Heart right ventricle (tissue), 16 donors: ENCODE measurements around the gene NFU1. TPM values are rescaled to one million over a fixed set of nuclear protein-coding genes. Genes with fewer than 3 reads are reported as not detected.

Experiments used
- ATAC-seq, 8 donors: fragments of 200-7000 bp; cut with Tn5 transposase; one replicate each; pipeline ENCODE4 v1.9.1; 2020; ENCODE audit warnings: mild to moderate bottlenecking in 8 of 8, moderate library complexity in 8 of 8, moderate number of reproducible peaks in 1 of 8
- DNase-seq, 2 donors: peaks; one replicate each; pipeline ENCODE4 v3.0.0-alpha.2; 2020
- H3K27ac ChIP-seq, 10 donors: fragments of 200-600 bp; sonication (generic) in 2 of 10; one replicate each; pipeline versions ENCODE4 v1.5.0 to v1.8.0; 2020 to 2022; ENCODE audit warnings: mild to moderate bottlenecking in 3 of 10
- H3K27me3 ChIP-seq, 7 donors: fragments of 200-600 bp; one replicate each; pipeline ENCODE4 v1.8.0; 2021 to 2022; ENCODE audit warnings: mild to moderate bottlenecking in 2 of 7
- H3K36me3 ChIP-seq, 9 donors: fragments of 200-600 bp; sonication (generic) in 1 of 9; one replicate each; pipeline versions ENCODE4 v1.5.0 to v1.8.0; 2020 to 2022; ENCODE audit warnings: mild to moderate bottlenecking in 2 of 9
- H3K4me1 ChIP-seq, 9 donors: fragments of 200-600 bp; sonication (generic) in 1 of 9; one replicate each; pipeline versions ENCODE4 v1.5.0 to v1.8.0; 2020 to 2022; ENCODE audit warnings: mild to moderate bottlenecking in 4 of 9
- H3K4me3 ChIP-seq, 10 donors: fragments of 200-600 bp; sonication (generic) in 2 of 10; one replicate each; pipeline versions ENCODE4 v1.5.0 to v1.8.0; 2020 to 2022; ENCODE audit warnings: mild to moderate bottlenecking in 7 of 10, moderate library complexity in 2 of 10
- H3K9me3 ChIP-seq, 11 donors: fragments of 200-600 bp in 10 of 11; sonication (generic) in 2 of 11; one replicate each; pipeline versions ENCODE4 v1.5.0 to v1.8.0; 2013 to 2022; ENCODE audit warnings: mild to moderate bottlenecking in 2 of 11, control low read depth in 1 of 11, moderate library complexity in 1 of 11
- CTCF ChIP-seq, 9 donors: fragments of 200-600 bp; sonication (generic) in 2 of 9; IDR thresholded peaks; one replicate each; pipeline versions ENCODE4 v1.5.0 to v1.8.0; 2021 to 2022; ENCODE audit warnings: antibody characterized with exemption in 9 of 9, mild to moderate bottlenecking in 5 of 9, moderate library complexity in 1 of 9
- WGBS, 2 donors: extraction: QIAGEN DNeasy Blood & Tissue Kit; methylation state at CpG; one replicate each; pipeline ENCODE4 v1.1.7; 2013; ENCODE audit warnings: inconsistent platforms in 1 of 2; 5-methylcytosine and 5-hydroxymethylcytosine counted together
- intact Hi-C, 10 donors: fragments of 100-400 bp; cut with DNase I; formaldehyde crosslinking; loops; one replicate each; pipeline versions ENCODE4 v1.11.1 to v1.14.2; 2022
- polyA plus RNA-seq, 2 donors: library from polyadenylated mRNA; stranded (reverse); fragments of 200-250 nt; gene quantifications; one replicate each; pipeline ENCODE4 v1.2.3, GENCODE V29; 2013
- total RNA-seq, 10 donors: library from RNA; stranded (reverse); fragmentation: NEBNext Ultra II Directional in 3 of 10; extraction: Animal tissue kit (Norgen Biotek cat#: 25700) in 3 of 10; gene quantifications; one replicate each; pipeline versions ENCODE4 v1.2.1 to v1.2.4, GENCODE V29; 2021 to 2023
- donor health status: Arrhythmogenic right ventricular cardiomyopathy.
- donor health status: ischemic (EF 13 %, LVEDD 7.1; RV severe dilation, severe dysfunction).
- donor health status: healthy with polysubstance abuse.
- donor health status: DM: no; HTN: yes; CAD: no.
- donor health status: DM: no; HTN: no; CAD: no.
- donor health status: ischemic (EF 25% LVEDD 6.9; RV normal size, moderate dysfunction).
- donor health status: ischemic (EF 25% LVEDD 5.7; RV mildly dilated, moderate dysfunction).
- donor health status: healthy.
- donor health status: DM: yes; HTN: yes; CAD: no.
- donor health status: Ischemic cardiomyopathy.
- donor health status: ischemic (EF 35%, LVEDD 5.7; RV mildly dilated, moderate dysfunction).
- donor health status: nonischemic (EF 11% LVEDD 7.7; RV severe dilation, severe dysfunction).
- donor health status: DM: yes; HTN: yes; CAD: no.
- donor health status: PGD.
- donor health status: ischemic (EF 29% LVEDD 5.4; RV normal size, mild dysfunction).
- donor health status: nonischemic (EF 23%, LVEDD 6.1; RV moderate dilation, normal function).

The NFU1 gene
- total and polyA plus RNA-seq, 12 donors = 72.0 to 148 (median 120) TPM

- H3K4me3 ChIP-seq = no peak overlapping the region
- no peak for ATAC-seq
Measured at GRCh38 chr2:69459936-69460335, 22.7 kb upstream of the NFU1 start.

GRCh38 chr2:69456950-69457445, 19.8 kb upstream of the NFU1 start:
- intact Hi-C loops = no loop called here
- Histone ChIP-seq H3K36me3 (peaks cover 0 to 17% (median 0%) of the 10 kb centered on the region in 9 donors), H3K27ac (no peak overlapping the region), H3K9me3 (no peaks in the 10 kb centered on the region), H3K4me3 (no peak overlapping the region), H3K4me1 (no peaks in the 10 kb centered on the region), H3K27me3 (no peaks in the 10 kb centered on the region)
- no peak for DNase-seq
- ATAC-seq = no peak
- no peak for TF ChIP-seq CTCF (IDR thresholded peaks at IDR 0.05)

More at GRCh38 chr2:69459936-69460335, 22.7 kb upstream of the NFU1 start:
- TF ChIP-seq CTCF (IDR thresholded peaks at IDR 0.05) = no peak
- H3K9me3 ChIP-seq = no peaks in the 10 kb centered on the region
- intact Hi-C loops = no loop called here
- peaks cover 0 to 10% (median under 1%) of the 10 kb centered on the region in 9 donors for H3K4me1 ChIP-seq
- 78 to 92% methylated on average over 4 of the region's 4 CpGs for WGBS, 2 donors
- DNase-seq = no peak
- no peaks in the 10 kb centered on the region for H3K27me3 ChIP-seq
- peaks cover 0 to 33% (median 0%) of the 10 kb centered on the region in 9 donors for H3K36me3 ChIP-seq
- no peak overlapping the region for H3K27ac ChIP-seq

- TF ChIP-seq CTCF (IDR thresholded peaks at IDR 0.05) = no peak
- H3K36me3 ChIP-seq = peaks cover 0 to 12% (median 0%) of the 10 kb centered on the region in 9 donors
- WGBS, 2 donors = 95 to 97% methylated on average over 7 of the region's 7 CpGs
- H3K4me1 ChIP-seq = no peaks in the 10 kb centered on the region
- DNase-seq (no peak), ATAC-seq (no peak)
- no peak overlapping the region for H3K27ac ChIP-seq
- H3K4me3 ChIP-seq = no peak overlapping the region
- no peaks in the 10 kb centered on the region for H3K9me3 ChIP-seq
- intact Hi-C loops = no loop called here
- H3K27me3 ChIP-seq = no peaks in the 10 kb centered on the region
Measured at GRCh38 chr2:69456154-69456553, 18.9 kb upstream of the NFU1 start.

- no peak overlapping the region for H3K4me3 ChIP-seq
- H3K9me3 ChIP-seq = no peaks in the 10 kb centered on the region
- TF ChIP-seq CTCF (IDR thresholded peaks at IDR 0.05) = no peak
- peaks cover 0 to 4% (median 0%) of the 10 kb centered on the region in 9 donors for H3K36me3 ChIP-seq
- 91 to 92% methylated on average over 2 of the region's 2 CpGs for WGBS, 2 donors
- H3K27ac ChIP-seq = no peak overlapping the region
- H3K27me3 ChIP-seq = no peaks in the 10 kb centered on the region
- ATAC-seq = no peak
- no peaks in the 10 kb centered on the region for H3K4me1 ChIP-seq
- intact Hi-C loops = no loop called here
- no peak for DNase-seq
Measured at GRCh38 chr2:69454976-69455375, 17.7 kb upstream of the NFU1 start.
